GM18951 (cell line): ENCODE data around the gene PGD.
"Not testable (repeated sequence)": the region's sequence is repeated elsewhere in the genome, so short reads cannot be mapped to it uniquely, and the experiment has no call there.

Experiments
- POLR2A ChIP-seq: IDR thresholded peaks from 4 replicates; pipeline ENCODE4 v1.6.1; 2011; ENCODE audit warnings: mild to moderate bottlenecking; ENCODE audit not compliant: insufficient read length, insufficient read depth; ENCODE audit errors: extremely low read depth
- in situ Hi-C: fragments of 300-500 bp; cut with MboI; formaldehyde crosslinking; loops from one replicate; pipeline ENCODE4 v1.12.0; 2022; ENCODE audit warnings: low sequenced_read_pairs, mixed read lengths, inconsistent platforms; ENCODE audit not compliant: unreplicated experiment

PGD gene

GRCh38 chr1:10419351-10419750 lies 20.5 kb downstream of the PGD start:
- in situ Hi-C loops = no loop called here
- TF ChIP-seq POLR2A = no peak

DNA sequence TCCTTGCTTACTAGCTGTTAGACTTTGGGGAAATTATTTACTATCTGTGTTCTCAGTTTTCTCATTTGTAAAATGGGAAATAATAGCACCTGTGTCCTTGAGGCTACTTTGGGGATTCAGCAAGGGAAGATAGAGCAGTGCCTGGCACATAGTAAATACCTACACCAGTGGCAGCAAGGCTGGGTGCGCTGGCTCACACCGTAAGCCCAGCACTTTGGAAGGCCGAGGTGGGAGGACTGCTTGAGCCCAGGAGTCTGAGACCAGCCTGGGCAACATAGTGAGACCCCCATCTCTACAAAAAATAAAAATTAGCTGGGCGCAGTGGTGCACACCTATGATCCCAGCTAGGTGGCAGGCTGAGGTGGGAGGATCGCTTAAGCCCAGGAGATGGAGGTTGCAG lies 22.8 kb downstream of the PGD start:
- no peak for TF ChIP-seq POLR2A
- in situ Hi-C loops = no loop called here

DNA sequence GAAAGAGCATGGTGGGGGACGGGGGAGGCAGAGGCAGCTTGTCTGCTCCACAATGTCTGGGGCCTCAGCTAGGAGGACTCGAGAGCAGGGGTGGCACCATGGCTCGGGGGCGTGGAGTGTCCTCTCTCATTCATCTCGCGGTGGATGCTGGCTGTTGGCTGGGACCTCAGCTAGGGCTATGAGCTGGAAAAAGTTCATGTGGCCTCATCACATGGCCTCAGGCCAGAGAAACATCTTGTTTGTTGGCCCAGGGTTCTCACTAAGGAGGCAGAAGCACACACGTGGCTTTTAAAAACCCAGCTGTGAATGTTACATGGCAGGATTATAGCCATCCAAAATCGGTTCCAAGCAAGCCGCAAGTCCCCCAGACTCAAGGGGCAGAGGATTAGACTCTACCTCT lies 25.2 kb downstream of the PGD start:
- in situ Hi-C loops = no loop called here
- TF ChIP-seq POLR2A = no peak

DNA sequence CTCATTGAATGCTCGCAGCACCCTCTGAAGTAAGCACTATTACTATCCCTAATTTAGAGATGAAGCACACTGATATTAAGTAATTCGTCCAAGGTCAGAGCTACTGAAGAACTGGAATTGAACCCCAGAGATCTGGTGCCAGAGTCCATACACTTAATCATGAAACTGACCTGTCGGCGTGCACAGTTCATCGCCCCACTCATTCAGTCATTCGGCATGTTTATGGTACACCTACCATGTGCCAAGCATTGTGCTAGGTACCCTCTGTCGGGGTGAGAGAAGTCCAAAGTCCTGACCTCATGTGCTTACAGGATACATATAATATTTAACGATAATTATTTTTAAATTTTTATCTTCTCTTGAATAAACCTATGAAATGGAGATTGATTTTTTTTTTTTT lies 25.8 kb downstream of the PGD start:
- in situ Hi-C loops = no loop called here
- TF ChIP-seq POLR2A = no peak

DNA sequence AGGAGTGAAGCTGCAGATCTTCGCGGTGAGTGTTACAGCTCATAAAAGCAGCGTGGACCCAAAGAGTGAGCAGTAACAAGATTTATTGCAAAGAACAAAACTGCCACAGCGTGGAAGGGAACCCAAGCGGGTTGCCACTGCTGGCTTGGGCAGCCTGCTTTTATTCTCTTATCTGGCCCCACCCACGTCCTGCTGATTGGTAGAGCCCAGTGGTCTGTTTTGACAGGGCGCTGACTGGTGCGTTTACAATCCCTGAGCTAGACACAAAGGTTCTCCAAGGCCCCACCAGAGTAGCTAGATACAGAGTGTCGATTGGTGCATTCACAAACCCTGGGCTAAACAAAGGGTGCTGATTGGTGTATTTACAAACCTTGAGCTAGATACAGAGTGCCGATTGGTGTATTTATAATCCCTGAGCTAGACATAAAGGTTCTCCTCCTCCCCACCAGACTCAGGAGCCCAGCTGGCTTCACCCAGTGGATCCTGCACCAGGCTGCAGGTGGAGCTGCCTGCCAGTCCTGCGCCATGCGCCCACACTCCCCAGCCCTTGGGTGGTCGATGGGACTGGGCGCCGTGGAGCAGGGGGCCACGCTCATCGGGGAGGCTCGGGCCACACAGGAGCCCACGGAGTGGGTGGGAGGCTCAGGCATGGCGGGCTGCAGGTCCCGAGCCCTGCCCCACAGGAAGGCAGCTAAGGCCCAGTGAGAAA lies 27.1 kb downstream of the PGD start:
- in situ Hi-C loops = not testable (repeated sequence)

- in situ Hi-C loops = not testable (repeated sequence)
Measured at GRCh38 chr1:10426535-10426848, 27.6 kb downstream of the PGD start.

DNA sequence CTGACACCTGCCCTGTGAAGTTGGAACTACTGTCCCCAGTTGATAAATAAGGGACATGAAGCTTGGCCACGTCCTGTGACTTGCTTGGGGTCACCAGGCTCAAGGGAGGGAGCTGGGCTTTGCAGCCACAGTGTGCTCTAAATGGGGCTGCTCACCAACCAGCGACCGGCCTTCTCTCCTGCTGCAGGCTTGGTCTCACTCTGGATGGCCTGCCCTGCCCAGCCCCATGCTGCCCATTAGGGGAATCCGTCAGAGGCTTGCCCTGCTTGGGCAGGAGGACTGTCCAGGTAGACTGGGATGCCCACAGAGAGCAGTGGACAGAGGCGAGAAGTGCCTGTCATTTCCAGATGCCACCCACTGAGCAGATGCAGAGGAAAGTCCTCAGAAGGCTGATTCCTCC lies 30.1 kb downstream of the PGD start:
- no peak for TF ChIP-seq POLR2A
- in situ Hi-C loops = no loop called here

- TF ChIP-seq POLR2A = no peak
Measured at GRCh38 chr1:10429868-10430215, 31.0 kb downstream of the PGD start.

GRCh38 chr1:10430216-10431069 lies 31.6 kb downstream of the PGD start, which contains the start of gene CENPS:
Gene CENPS (plus strand): TSS chr1:10430433. CDS start chr1:10430518, 85 bp downstream.
- in situ Hi-C loops = no loop called here
- peak; percentile 72 for TF ChIP-seq POLR2A

More at GRCh38 chr1:10429868-10430215, 31.0 kb downstream of the PGD start:
- in situ Hi-C loops = no loop called here

DNA sequence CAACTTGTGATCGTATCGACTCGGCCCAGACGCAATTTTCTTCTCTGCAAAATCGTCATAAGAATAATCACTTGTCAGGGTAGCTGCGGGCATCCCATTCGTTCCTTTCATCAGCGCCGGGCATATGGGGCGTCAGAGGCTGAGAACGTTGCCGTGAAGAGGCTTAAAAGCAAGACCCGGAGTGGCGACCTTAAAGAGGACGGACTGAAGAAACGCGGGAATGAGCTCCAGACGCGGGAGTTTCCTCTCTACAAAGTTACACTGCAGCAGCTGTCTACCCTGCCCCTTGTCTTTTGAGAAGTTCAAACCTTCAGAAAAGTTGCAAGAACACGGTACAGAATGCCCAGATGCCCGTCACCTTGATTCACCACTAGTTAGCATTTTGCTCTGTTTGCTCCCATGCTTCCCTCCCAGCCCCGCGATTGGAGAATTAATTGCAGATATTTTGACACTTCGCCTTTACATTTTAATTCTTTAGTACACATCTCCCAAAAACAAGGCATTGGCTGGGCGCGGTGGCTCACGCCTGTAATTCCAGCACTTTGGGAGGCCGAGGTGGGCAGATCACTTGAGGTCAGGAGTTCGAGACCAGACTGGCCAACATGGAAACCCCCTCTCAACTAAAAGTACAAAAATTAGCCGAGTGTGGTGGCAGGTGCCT lies 32.3 kb downstream of the PGD start:
- in situ Hi-C loops = no loop called here
- no peak for TF ChIP-seq POLR2A

DNA sequence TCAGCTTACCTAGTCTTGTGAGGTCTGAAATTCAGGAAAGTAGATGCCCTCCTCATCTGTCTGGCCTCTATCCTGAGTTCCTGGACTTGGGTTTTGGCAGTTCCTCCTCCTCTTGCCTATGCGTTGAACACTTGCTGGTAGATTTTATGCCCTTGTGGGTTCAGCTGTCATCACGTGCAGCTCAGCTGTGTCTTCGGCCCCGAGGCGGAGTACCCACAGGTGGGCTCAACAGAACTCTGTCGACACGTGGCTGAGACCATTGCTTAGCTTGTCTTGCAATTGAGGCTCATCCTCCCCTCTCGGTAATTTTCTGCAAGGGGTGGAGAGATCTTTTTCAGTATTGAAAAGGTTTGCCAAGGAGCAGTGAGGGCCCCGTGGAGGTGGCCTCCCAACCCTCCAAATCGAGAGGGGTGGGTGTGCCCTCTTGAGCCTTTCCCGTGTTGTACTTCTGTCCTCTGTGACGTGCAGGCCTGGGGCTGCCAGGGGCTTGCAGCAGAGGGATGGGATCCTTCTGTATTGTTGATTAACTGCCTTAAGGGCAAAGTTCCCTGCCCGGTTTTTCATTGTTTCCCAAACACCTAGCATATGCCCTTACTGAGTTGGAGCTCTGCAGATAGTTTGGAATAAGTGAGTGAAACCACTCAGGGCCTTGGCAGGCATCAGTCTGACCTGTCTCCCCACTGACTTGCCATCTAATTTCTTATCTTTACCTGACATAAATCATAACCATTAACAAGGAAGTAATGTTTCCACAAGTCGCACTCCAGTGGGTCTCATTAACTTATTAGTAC lies 34.2 kb downstream of the PGD start:
- in situ Hi-C loops = no loop called here
- TF ChIP-seq POLR2A = no peak

DNA sequence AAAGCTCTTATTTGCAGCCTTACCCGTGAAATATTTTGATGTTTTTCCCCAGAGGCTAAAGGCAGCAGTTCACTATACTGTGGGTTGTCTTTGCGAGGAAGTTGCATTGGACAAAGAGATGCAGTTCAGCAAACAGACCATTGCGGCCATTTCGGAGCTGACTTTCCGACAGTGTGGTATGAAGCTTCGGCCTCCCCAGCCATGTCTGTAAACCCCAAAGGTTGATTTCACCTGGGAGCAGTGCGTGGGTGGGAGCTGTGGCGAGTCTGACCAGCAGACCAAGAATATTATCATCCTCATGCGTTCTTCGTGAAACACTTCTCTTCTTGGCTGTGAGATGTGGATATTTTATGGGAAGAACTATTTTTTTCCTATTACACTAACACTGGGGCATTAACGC lies 34.9 kb downstream of the PGD start:
- in situ Hi-C loops = no loop called here
- no peak for TF ChIP-seq POLR2A

- in situ Hi-C loops = no loop called here
- TF ChIP-seq POLR2A = no peak
Measured at GRCh38 chr1:10434590-10434989, 35.7 kb downstream of the PGD start.

GRCh38 chr1:10437052-10437451 lies 38.2 kb downstream of the PGD start:
- in situ Hi-C loops = no loop called here

More at GRCh38 chr1:10437052-10437451, 38.2 kb downstream of the PGD start:
- no peak for TF ChIP-seq POLR2A
